GM12865 (cell line): ENCODE measurements around the gene SLC1A6.

Source experiments
- DNase-seq: peaks from one replicate; pipeline ENCODE4 v3.0.0; 2010; ENCODE audit warnings: low read depth
- H3K4me3 ChIP-seq: 2 replicates; pipeline ENCODE4 v1.5.1; 2011; ENCODE audit warnings: mild to moderate bottlenecking, low read depth, low read length, control low read depth
- TF ChIP-seq, protein P1 (sequence below): IDR thresholded peaks from 2 replicates; pipeline ENCODE4 v1.5.1; 2011; ENCODE audit warnings: low read length, control low read depth, low read depth, inconsistent platforms; ENCODE audit not compliant: insufficient read depth; ENCODE audit errors: missing control alignments

SLC1A6 gene

DNA sequence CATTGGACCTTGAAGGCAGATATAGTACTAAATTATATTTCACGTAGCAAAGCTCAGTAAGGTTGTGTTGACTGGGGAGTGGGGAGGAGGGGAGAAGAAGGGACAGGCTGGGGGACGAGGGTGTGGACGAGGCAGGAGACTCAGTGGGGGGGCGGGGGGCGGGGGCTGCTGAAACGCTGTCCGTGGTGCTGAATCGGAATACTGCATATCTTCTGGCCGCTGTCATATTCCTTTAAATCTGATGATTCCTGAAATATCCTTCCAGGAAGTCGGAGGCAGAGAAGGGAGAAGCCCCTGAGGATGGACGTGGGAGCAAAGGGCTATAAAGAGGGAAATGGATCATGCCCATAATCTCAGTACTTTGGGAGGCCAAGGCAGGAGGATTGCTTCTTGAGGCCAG lies 34.9 kb upstream of the SLC1A6 start:
- no peak for DNase-seq
- H3K4me3 ChIP-seq, result no peak overlapping the region
- TF ChIP-seq, protein P1, sequence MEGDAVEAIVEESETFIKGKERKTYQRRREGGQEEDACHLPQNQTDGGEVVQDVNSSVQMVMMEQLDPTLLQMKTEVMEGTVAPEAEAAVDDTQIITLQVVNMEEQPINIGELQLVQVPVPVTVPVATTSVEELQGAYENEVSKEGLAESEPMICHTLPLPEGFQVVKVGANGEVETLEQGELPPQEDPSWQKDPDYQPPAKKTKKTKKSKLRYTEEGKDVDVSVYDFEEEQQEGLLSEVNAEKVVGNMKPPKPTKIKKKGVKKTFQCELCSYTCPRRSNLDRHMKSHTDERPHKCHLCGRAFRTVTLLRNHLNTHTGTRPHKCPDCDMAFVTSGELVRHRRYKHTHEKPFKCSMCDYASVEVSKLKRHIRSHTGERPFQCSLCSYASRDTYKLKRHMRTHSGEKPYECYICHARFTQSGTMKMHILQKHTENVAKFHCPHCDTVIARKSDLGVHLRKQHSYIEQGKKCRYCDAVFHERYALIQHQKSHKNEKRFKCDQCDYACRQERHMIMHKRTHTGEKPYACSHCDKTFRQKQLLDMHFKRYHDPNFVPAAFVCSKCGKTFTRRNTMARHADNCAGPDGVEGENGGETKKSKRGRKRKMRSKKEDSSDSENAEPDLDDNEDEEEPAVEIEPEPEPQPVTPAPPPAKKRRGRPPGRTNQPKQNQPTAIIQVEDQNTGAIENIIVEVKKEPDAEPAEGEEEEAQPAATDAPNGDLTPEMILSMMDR, result no peak

- no peak overlapping the region for H3K4me3 ChIP-seq
- no peak for DNase-seq
- TF ChIP-seq, protein P1, result no peak
Observed at GRCh38 chr19:15010501-15011300, 31.0 kb upstream of the SLC1A6 start.

GRCh38 chr19:15008308-15008707 lies 28.6 kb upstream of the SLC1A6 start:
- no peak for DNase-seq
- TF ChIP-seq, protein P1, result no peak

DNA sequence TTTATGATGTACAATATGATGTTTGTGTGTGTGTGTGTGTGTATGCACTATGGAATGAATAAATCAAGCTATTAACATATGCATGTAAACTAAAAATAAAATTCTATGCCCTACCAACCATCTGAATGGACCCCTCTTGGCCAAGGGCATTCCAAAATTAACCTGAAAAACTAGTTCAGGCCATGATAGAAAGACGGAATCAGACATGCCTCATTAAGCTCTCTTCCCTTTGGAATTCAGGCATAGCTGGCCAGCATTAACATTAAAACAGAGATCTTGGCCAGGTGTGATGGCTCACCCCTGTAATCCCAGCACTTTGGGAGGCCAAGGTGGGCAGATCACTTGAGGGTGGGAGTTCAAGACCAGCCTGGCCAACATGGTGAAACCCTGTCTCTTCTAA lies 18.3 kb upstream of the SLC1A6 start:
- H3K4me3 ChIP-seq, result no peak overlapping the region
- DNase-seq, result no peak
- TF ChIP-seq, protein P1, result no peak

More at GRCh38 chr19:15008308-15008707, 28.6 kb upstream of the SLC1A6 start:
- H3K4me3 ChIP-seq, result no peak overlapping the region

DNA sequence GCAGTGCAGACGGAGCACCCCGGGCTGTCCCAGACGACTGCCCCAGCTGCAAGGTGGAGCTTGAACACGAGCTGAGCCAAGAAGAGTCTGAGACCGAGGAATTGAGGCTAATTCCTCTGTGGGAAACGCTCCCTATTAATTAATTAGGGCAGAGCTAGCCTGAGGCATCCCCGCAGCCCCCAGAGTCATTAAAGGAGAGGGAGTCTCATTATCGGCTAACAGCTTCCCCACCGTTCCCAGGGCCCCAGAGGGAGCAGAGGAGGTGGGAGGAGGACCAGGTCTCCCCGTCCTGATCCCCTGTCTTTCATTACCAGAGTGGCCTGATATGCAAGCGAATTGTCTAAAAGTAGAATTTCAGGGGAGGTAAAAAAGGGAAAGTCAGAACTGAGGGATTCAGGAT lies 13.1 kb upstream of the SLC1A6 start:
- DNase-seq, result no peak
- no peak overlapping the region for H3K4me3 ChIP-seq
- TF ChIP-seq, protein P1, result no peak

DNA sequence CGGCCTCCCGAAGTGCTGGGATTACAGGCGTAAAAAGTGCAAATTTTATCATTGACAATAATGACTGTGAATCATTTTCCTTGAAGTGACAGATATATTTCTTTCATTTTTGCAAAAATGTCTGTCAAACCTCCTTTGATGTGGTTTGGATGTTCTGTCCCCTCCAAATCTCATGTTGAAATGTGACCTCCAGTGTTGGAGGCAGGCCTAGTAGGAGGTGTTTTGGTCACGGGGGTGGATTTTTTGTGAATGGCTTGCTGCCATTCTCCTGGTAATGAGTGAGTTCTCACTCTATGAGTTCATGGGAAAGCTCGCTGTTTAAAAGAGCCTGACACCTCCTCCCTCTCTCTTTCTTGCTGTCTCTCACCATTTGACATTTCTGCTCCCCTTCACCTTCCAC lies 5.5 kb upstream of the SLC1A6 start:
- no peak for DNase-seq
- H3K4me3 ChIP-seq, result no peak overlapping the region
- TF ChIP-seq, protein P1, result no peak
